Breast epithelium (tissue), 3 donors: Measurements from ENCODE around the gene CHRNE.

Source experiments
- POLR2AphosphoS5 ChIP-seq, 3 donors: sonication (generic); formaldehyde crosslinking; IDR thresholded peaks; one replicate each; pipeline ENCODE4 v1.6.1; 2017; ENCODE audit warnings: antibody characterized with exemption in 3 of 3
- TF ChIP-seq, protein P1 (sequence below), 3 donors: fragments of 450-650 bp; IDR thresholded peaks; one replicate each; pipeline ENCODE4 v1.5.1; 2016 to 2017; ENCODE audit warnings: antibody characterized with exemption in 3 of 3, mild to moderate bottlenecking in 3 of 3, moderate library complexity in 3 of 3

- TF ChIP-seq, protein P1, sequence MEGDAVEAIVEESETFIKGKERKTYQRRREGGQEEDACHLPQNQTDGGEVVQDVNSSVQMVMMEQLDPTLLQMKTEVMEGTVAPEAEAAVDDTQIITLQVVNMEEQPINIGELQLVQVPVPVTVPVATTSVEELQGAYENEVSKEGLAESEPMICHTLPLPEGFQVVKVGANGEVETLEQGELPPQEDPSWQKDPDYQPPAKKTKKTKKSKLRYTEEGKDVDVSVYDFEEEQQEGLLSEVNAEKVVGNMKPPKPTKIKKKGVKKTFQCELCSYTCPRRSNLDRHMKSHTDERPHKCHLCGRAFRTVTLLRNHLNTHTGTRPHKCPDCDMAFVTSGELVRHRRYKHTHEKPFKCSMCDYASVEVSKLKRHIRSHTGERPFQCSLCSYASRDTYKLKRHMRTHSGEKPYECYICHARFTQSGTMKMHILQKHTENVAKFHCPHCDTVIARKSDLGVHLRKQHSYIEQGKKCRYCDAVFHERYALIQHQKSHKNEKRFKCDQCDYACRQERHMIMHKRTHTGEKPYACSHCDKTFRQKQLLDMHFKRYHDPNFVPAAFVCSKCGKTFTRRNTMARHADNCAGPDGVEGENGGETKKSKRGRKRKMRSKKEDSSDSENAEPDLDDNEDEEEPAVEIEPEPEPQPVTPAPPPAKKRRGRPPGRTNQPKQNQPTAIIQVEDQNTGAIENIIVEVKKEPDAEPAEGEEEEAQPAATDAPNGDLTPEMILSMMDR (IDR thresholded peaks at IDR 0.05), result no peak
- no peak for TF ChIP-seq POLR2AphosphoS5 (IDR thresholded peaks at IDR 0.05)
Observed at GRCh38 chr17:4887581-4887980, 15.3 kb downstream of the CHRNE start.
